ENCODE measurements around the gene CTIF.

DNA sequence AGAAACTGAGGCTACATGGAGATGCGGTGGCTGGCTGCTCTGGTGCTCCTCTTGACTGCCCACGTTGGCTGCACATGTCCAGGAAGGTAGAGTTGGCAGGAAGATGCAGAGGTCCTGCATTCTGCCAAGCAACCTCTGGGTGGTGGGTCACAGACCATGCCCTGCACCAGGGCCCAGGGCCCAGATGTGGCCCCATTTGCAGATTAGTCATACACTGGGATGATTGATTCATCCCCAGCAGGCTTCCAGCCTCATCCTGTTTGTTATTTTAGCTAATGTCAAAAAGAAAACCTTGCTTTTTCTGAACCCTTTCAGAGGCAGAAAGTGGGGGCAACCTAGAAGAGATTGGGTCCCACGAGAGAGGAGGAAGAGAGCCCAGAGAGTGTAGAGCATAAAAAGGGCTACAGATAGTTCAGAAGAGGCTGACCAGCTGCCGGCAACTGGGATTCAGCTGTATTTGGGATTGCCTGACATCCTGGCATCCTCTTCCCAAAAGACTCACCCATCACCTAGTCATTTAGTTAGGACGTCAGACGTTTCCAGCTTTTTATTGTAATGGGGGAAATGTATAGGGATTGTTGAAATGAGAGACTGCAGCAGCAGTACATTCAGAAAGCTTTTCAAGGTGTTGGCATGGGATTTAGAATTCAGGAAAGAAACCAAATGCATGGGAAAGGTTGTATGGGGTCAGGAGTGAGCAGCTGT lies 101.9 kb downstream of the CTIF start:
- TF ChIP-seq, protein P1, sequence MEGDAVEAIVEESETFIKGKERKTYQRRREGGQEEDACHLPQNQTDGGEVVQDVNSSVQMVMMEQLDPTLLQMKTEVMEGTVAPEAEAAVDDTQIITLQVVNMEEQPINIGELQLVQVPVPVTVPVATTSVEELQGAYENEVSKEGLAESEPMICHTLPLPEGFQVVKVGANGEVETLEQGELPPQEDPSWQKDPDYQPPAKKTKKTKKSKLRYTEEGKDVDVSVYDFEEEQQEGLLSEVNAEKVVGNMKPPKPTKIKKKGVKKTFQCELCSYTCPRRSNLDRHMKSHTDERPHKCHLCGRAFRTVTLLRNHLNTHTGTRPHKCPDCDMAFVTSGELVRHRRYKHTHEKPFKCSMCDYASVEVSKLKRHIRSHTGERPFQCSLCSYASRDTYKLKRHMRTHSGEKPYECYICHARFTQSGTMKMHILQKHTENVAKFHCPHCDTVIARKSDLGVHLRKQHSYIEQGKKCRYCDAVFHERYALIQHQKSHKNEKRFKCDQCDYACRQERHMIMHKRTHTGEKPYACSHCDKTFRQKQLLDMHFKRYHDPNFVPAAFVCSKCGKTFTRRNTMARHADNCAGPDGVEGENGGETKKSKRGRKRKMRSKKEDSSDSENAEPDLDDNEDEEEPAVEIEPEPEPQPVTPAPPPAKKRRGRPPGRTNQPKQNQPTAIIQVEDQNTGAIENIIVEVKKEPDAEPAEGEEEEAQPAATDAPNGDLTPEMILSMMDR (conservative IDR thresholded peaks at IDR 0.05 in 1 of 2, IDR thresholded peaks at IDR 0.05 in 1 of 2; ENCODE audit: low read depth in 1 of 2, low read length in 2 of 2) = no peak
- TF ChIP-seq EZH2 (IDR thresholded peaks at IDR 0.05; ENCODE audit: low read length, missing control alignments) = no peak
